ENCODE results near the gene ADGRG2. TPM values are rescaled to one million over a fixed set of nuclear protein-coding genes. Genes with fewer than 3 reads are reported as not detected.

The ADGRG2 gene
- total and polyA plus RNA-seq, 2 experiments from 2014 or later = 1.4 to 2.9 TPM

DNA sequence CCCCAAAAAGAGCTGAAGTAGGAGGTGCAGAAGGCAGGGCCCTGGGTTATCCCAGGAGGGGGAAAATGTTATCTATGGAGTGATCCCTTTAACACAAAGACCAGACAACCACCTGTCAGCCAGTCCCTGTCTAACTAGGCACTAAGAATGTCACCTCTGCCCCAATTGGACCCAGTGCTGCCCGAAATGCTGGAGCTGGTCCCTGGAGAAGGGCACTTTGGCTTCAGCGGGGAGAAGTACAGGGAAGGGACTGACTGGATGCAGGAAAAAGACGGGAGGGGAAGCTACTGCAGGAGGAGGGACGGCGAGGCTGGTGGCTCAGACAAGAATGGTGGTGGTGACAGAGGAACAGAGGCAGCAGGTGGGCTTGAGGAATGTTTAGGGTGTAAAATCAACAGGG is 155.6 kb downstream of the ADGRG2 start:
- Histone ChIP-seq H3K27me3 (no peaks in the 10 kb centered on the region), H3K4me1 (ENCODE audit: low read depth) (no peaks in the 10 kb centered on the region), H3K9me3 (ENCODE audit: low read depth) (no peaks in the 10 kb centered on the region), H3K36me3 (no peaks in the 10 kb centered on the region), H3K4me3 (no peak overlapping the region), H3K27ac (no peak overlapping the region)
- TF ChIP-seq, protein P1, sequence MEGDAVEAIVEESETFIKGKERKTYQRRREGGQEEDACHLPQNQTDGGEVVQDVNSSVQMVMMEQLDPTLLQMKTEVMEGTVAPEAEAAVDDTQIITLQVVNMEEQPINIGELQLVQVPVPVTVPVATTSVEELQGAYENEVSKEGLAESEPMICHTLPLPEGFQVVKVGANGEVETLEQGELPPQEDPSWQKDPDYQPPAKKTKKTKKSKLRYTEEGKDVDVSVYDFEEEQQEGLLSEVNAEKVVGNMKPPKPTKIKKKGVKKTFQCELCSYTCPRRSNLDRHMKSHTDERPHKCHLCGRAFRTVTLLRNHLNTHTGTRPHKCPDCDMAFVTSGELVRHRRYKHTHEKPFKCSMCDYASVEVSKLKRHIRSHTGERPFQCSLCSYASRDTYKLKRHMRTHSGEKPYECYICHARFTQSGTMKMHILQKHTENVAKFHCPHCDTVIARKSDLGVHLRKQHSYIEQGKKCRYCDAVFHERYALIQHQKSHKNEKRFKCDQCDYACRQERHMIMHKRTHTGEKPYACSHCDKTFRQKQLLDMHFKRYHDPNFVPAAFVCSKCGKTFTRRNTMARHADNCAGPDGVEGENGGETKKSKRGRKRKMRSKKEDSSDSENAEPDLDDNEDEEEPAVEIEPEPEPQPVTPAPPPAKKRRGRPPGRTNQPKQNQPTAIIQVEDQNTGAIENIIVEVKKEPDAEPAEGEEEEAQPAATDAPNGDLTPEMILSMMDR (IDR thresholded peaks at IDR 0.05; ENCODE audit: low read depth, low read length) = no peak
- DNase-seq (ENCODE audit: low read depth in 1 of 2, low spot score in 1 of 2) = no peak

DNA sequence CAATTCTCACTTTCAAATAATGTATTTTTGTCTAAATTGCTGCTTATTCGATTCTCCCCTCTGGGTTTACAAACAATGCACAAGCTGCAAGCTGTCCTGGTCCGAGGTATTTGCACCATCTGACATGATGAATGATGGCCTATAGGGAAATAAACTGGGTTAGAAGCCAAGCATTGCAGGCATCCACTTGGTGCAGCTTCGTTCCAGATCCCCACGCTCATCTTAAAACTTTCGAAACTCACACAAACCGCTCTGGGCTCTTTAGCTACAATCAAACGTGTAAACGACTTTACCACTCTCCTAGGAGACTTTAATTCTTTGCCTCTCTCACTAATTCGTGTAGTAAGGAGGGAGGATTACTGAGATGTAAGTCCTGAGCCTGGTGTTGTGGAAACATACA is 157.4 kb downstream of the ADGRG2 start:
- Histone ChIP-seq H3K9me3 (ENCODE audit: low read depth) (no peaks in the 10 kb centered on the region), H3K27me3 (no peaks in the 10 kb centered on the region), H3K27ac (no peak overlapping the region), H3K36me3 (no peaks in the 10 kb centered on the region), H3K4me1 (ENCODE audit: low read depth) (no peaks in the 10 kb centered on the region), H3K4me3 (no peak overlapping the region)
- peak in 1 of 2 donors; percentile 5 for DNase-seq (ENCODE audit: low read depth in 1 of 2, low spot score in 1 of 2)
- TF ChIP-seq, protein P1 (IDR thresholded peaks at IDR 0.05; ENCODE audit: low read depth, low read length) = no peak

DNA sequence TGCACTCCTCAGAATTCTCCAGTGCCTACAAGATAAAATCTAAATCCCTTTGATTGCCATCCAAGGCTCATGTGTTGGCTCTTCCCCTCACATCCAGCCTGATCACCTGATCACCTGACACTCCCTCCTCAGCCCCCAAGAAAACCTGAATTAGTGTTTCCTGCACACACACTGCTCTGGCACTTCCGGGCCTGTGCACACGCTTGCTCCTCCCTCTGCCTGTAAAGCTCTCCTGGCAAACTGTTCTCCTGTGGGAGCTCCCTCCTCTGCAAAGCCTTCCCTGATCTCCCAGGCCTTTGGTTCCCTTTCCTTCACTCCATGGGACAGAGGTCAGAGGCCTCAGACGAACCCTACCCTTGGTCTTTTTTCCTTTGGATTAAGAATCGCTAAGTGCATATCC is 158.2 kb downstream of the ADGRG2 start:
- no peak overlapping the region for H3K27ac ChIP-seq
- no peaks in the 10 kb centered on the region for H3K9me3 ChIP-seq (ENCODE audit: low read depth)
- no peak for DNase-seq (ENCODE audit: low read depth in 1 of 2, low spot score in 1 of 2)
- no peak overlapping the region for H3K4me3 ChIP-seq
- H3K36me3 ChIP-seq = no peaks in the 10 kb centered on the region
- TF ChIP-seq, protein P1 (IDR thresholded peaks at IDR 0.05; ENCODE audit: low read depth, low read length) = no peak
- no peaks in the 10 kb centered on the region for H3K4me1 ChIP-seq (ENCODE audit: low read depth)
- no peaks in the 10 kb centered on the region for H3K27me3 ChIP-seq

DNA sequence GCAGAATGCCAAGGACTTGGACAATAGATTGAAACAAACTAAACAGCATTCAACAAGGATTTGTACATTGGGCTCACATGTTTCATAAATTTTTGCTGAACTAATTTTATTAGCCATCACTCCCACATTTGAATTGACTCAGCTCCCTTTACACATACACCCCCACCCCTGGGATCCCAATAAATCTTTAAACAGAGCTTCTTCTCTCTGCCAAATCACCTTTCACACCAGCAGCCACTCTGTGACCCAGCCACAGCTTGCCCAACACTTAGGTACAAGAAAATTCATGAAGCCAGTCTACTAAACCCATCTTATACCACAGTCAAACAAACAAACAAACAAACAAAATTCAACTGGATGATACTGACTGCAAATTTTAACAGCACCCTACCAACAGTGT is 159.9 kb downstream of the ADGRG2 start:
- H3K4me1 ChIP-seq (ENCODE audit: low read depth) = no peaks in the 10 kb centered on the region
- TF ChIP-seq, protein P1 (IDR thresholded peaks at IDR 0.05; ENCODE audit: low read depth, low read length) = no peak
- H3K36me3 ChIP-seq = no peaks in the 10 kb centered on the region
- H3K27me3 ChIP-seq = no peaks in the 10 kb centered on the region
- H3K9me3 ChIP-seq (ENCODE audit: low read depth) = no peaks in the 10 kb centered on the region
- H3K4me3 ChIP-seq = no peak overlapping the region
- DNase-seq (ENCODE audit: low read depth in 1 of 2, low spot score in 1 of 2) = no peak
- no peak overlapping the region for H3K27ac ChIP-seq

DNA sequence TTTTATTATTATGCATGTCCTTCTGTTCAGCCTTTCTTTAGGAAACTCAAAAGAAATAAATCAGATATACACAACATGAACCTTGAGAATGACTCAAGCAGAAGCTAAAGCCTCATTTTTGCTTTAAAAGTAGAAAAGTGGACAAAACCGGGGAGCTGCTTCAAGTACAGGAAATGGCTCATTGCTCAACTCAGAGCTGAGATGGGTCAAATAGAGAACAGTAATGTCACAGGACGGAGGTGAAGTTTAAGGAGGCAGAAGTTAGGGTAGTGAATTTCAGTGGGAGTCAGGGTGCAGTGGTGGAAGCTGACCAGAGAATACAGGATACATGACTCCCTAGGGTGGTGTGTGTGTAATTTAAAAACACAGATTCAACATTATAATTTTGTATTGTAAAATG is 160.6 kb downstream of the ADGRG2 start:
- H3K4me3 ChIP-seq = no peak overlapping the region
- peak in 1 of 2 donors; percentile 48 for DNase-seq (ENCODE audit: low read depth in 1 of 2, low spot score in 1 of 2)
- H3K36me3 ChIP-seq = no peaks in the 10 kb centered on the region
- TF ChIP-seq, protein P1 (IDR thresholded peaks at IDR 0.05; ENCODE audit: low read depth, low read length) = no peak
- H3K9me3 ChIP-seq (ENCODE audit: low read depth) = no peaks in the 10 kb centered on the region
- H3K27me3 ChIP-seq = no peaks in the 10 kb centered on the region
- no peaks in the 10 kb centered on the region for H3K4me1 ChIP-seq (ENCODE audit: low read depth)
- H3K27ac ChIP-seq = no peak overlapping the region
